Peyer's patch (tissue), 4 donors: ENCODE results near the gene PEMT.

Experiments used
- CTCF ChIP-seq, 6 experiments: fragments of 450-650 bp in 4 of 6; fragments of 200-600 bp in 2 of 6; sonication (generic) in 1 of 6; IDR thresholded peaks; one replicate each; pipeline ENCODE4 v1.5.1; 2017 to 2019; ENCODE audit warnings: antibody characterized with exemption in 6 of 6, mild to moderate bottlenecking in 3 of 6, moderate library complexity in 1 of 6
- POLR2A ChIP-seq, 2 donors: fragments of 450-650 bp; IDR thresholded peaks; one replicate each; pipeline ENCODE4 v1.5.1; 2017; ENCODE audit warnings: antibody characterized with exemption in 2 of 2, mild to moderate bottlenecking in 2 of 2, moderate library complexity in 2 of 2

DNA sequence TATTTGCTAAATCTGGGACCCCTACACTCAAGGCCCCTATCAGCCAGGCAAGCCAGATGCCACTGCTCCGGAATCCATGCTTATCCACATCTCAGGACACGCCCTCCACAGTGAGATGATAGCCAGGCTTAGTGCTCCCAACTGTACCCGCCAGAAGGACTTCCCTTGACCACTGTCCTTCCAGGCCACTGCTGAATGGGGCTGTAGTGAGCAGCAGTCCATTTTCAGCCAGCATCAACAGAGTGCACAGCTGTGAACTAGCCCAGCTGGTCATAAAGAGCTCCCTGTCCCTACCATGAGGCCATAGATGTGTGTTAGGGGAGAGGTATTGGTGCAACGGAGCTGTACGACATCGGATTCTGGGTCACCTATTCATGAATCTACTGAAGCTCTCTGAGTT lies 127.7 kb downstream of the PEMT start:
- no peak for TF ChIP-seq CTCF (IDR thresholded peaks at IDR 0.05)
- no peak for TF ChIP-seq POLR2A (IDR thresholded peaks at IDR 0.05)
